ENCODE measurements around the gene MTX1. TPM values are rescaled to one million over a fixed set of nuclear protein-coding genes. Genes with fewer than 3 reads are reported as not detected.
"Not testable (repeated sequence)": the region's sequence is repeated elsewhere in the genome, so short reads cannot be mapped to it uniquely, and the experiment has no call there.

Gene MTX1
- total RNA-seq, 6 experiments from 2014 or later, result 49.8 to 55.4 (median 51.5) TPM

- Mint-ChIP-seq H3K4me3 (no peak overlapping the region), H3K9me3 (no peaks in the 10 kb centered on the region), H3K4me1 (ENCODE audit: low read depth) (peaks cover 7% of the 10 kb centered on the region), H3K27me3 (ENCODE audit: insufficient read depth) (peaks cover 11% of the 10 kb centered on the region), H3K36me3 (ENCODE audit: low read depth) (peaks cover 7% of the 10 kb centered on the region; the same call in 1 of the 2 replicates), H3K27ac (no peak overlapping the region)
- TF ChIP-seq CTCF (IDR thresholded peaks at IDR 0.05), result no peak
- DNase-seq, result no peak
Observed at GRCh38 chr1:155166051-155166470, 42.4 kb upstream of the MTX1 start.

- Mint-ChIP-seq H3K27me3 (ENCODE audit: insufficient read depth) (peaks cover 11% of the 10 kb centered on the region), H3K9me3 (no peaks in the 10 kb centered on the region), H3K4me3 (no peak overlapping the region), H3K27ac (no peak overlapping the region), H3K4me1 (ENCODE audit: low read depth) (peaks cover 8% of the 10 kb centered on the region), H3K36me3 (ENCODE audit: low read depth) (peaks cover 7% of the 10 kb centered on the region; the same call in 1 of the 2 replicates)
- TF ChIP-seq CTCF (IDR thresholded peaks at IDR 0.05), result no peak
- no peak for DNase-seq
Observed at GRCh38 chr1:155166471-155167165, 41.9 kb upstream of the MTX1 start.

GRCh38 chr1:155167166-155168104 is 41.1 kb upstream of the MTX1 start:
- peak overlapping the region; percentile 47 for H3K4me3 Mint-ChIP-seq
- peak overlapping the region; percentile 53 for H3K27ac Mint-ChIP-seq
- no peaks in the 10 kb centered on the region for H3K9me3 Mint-ChIP-seq
- peak; percentile 92 for TF ChIP-seq CTCF (IDR thresholded peaks at IDR 0.05)
- peaks cover 16% of the 10 kb centered on the region for H3K4me1 Mint-ChIP-seq (ENCODE audit: low read depth)
- DNase-seq, result peak; percentile 59
- peaks cover 8% of the 10 kb centered on the region for H3K27me3 Mint-ChIP-seq (ENCODE audit: insufficient read depth)
- H3K36me3 Mint-ChIP-seq (ENCODE audit: low read depth), result peaks cover 14% of the 10 kb centered on the region

- not testable (repeated sequence) for H3K9me3 Mint-ChIP-seq; DNase-seq; H3K27me3 Mint-ChIP-seq (ENCODE audit: insufficient read depth); H3K4me3 Mint-ChIP-seq; H3K27ac Mint-ChIP-seq
- H3K36me3 Mint-ChIP-seq (ENCODE audit: low read depth), result peaks cover 14% of the 10 kb centered on the region
- TF ChIP-seq CTCF (IDR thresholded peaks at IDR 0.05), result peak; percentile 32
- H3K4me1 Mint-ChIP-seq (ENCODE audit: low read depth), result peaks cover 16% of the 10 kb centered on the region
Observed at GRCh38 chr1:155168105-155168445, 40.4 kb upstream of the MTX1 start.

GRCh38 chr1:155168456-155169210 is 39.9 kb upstream of the MTX1 start:
- no peak overlapping the region for H3K4me3 Mint-ChIP-seq
- no peaks in the 10 kb centered on the region for H3K9me3 Mint-ChIP-seq
- no peak overlapping the region for H3K27ac Mint-ChIP-seq
- no peak for DNase-seq
- H3K27me3 Mint-ChIP-seq (ENCODE audit: insufficient read depth), result peaks cover 7% of the 10 kb centered on the region
- peaks cover 14% of the 10 kb centered on the region for H3K36me3 Mint-ChIP-seq (ENCODE audit: low read depth)
- peaks cover 21% of the 10 kb centered on the region for H3K4me1 Mint-ChIP-seq (ENCODE audit: low read depth)
- TF ChIP-seq CTCF (IDR thresholded peaks at IDR 0.05), result no peak

All from HFFc6 (cell line).